OCI-LY1 (cell line): Measurements from ENCODE around the gene ZMIZ1.

ENCODE experiments used
- H2AFZ ChIP-seq: fragments of 200-600 bp; sonication (generic), shearing (Covaris generic); 2 replicates; pipeline ENCODE4 v1.6.0; 2014; ENCODE audit warnings: antibody characterized with exemption, mild to moderate bottlenecking, low read length
- H3F3A ChIP-seq: fragments of 200-600 bp; sonication (generic), shearing (Covaris generic); 2 replicates; pipeline ENCODE4 v1.6.0; 2014; ENCODE audit warnings: mild to moderate bottlenecking, antibody characterized with exemption, low read length, moderate library complexity; ENCODE audit not compliant: insufficient read depth
- H3K27ac ChIP-seq: fragments of 200-600 bp; sonication (generic); 2 replicates; pipeline ENCODE4 v1.5.1; 2014; ENCODE audit warnings: low read length, mixed run types, mild to moderate bottlenecking, low read depth; ENCODE audit not compliant: poor library complexity, severe bottlenecking
- H3K27me3 ChIP-seq: fragments of 200-600 bp; sonication (generic); 2 replicates; pipeline ENCODE4 v1.6.0; 2014; ENCODE audit warnings: antibody characterized with exemption, mild to moderate bottlenecking, low read length, moderate library complexity; ENCODE audit not compliant: insufficient read depth
- H3K36me3 ChIP-seq: fragments of 200-600 bp; sonication (generic); 2 replicates; pipeline ENCODE4 v1.6.1; 2014; ENCODE audit warnings: mild to moderate bottlenecking, antibody characterized with exemption, low read length, moderate library complexity, mixed read lengths; ENCODE audit not compliant: insufficient read depth
- H3K4me1 ChIP-seq: fragments of 200-600 bp; sonication (generic); 2 replicates; pipeline ENCODE4 v1.5.1; 2014; ENCODE audit warnings: mild to moderate bottlenecking, low read length, moderate library complexity; ENCODE audit not compliant: insufficient read depth, severe bottlenecking
- H3K4me2 ChIP-seq: fragments of 200-600 bp; sonication (generic), shearing (Covaris generic); 2 replicates; pipeline ENCODE4 v1.6.1; 2014; ENCODE audit warnings: low read length
- H3K4me3 ChIP-seq: fragments of 200-600 bp; sonication (generic); 2 replicates; pipeline ENCODE4 v1.5.1; 2014; ENCODE audit warnings: low read length, low read depth, mild to moderate bottlenecking, mixed read lengths; ENCODE audit not compliant: poor library complexity, severe bottlenecking
- H3K79me2 ChIP-seq: fragments of 200-600 bp; shearing (Covaris generic); 2 replicates; pipeline ENCODE4 v1.6.1; 2016; ENCODE audit warnings: mixed run types, low read length, mixed read lengths; ENCODE audit not compliant: insufficient read depth
- H3K9ac ChIP-seq: fragments of 200-600 bp; sonication (generic), shearing (Covaris generic); 2 replicates; pipeline ENCODE4 v1.6.1; 2014; ENCODE audit warnings: mild to moderate bottlenecking, low read length, mixed read lengths
- H3K9me2 ChIP-seq: fragments of 200-600 bp; sonication (generic), shearing (Covaris generic); 2 replicates; pipeline ENCODE4 v1.6.1; 2014; ENCODE audit warnings: low read depth, mild to moderate bottlenecking, low read length, mixed read lengths
- H3K9me3 ChIP-seq: fragments of 200-600 bp; shearing (Covaris generic); 2 replicates; pipeline ENCODE4 v1.6.1; 2014; ENCODE audit warnings: low read length, mixed read lengths
- H4K20me1 ChIP-seq: fragments of 200-600 bp; sonication (generic), shearing (Covaris generic); 2 replicates; pipeline ENCODE4 v1.6.0; 2016; ENCODE audit warnings: mild to moderate bottlenecking, low read length; ENCODE audit not compliant: insufficient read depth
- CTCF ChIP-seq: fragments of 200-600 bp; sonication (generic), shearing (Covaris generic); IDR thresholded peaks from 2 replicates; pipeline ENCODE4 v1.5.1; 2017; ENCODE audit warnings: mild to moderate bottlenecking, antibody characterized with exemption, low read length, moderate library complexity, mixed read lengths
- EZH2 ChIP-seq: fragments of 200-600 bp; sonication (generic), shearing (Covaris generic); IDR thresholded peaks from 2 replicates; pipeline ENCODE4 v1.8.0; 2017; ENCODE audit warnings: borderline replicate concordance, mixed run types, mild to moderate bottlenecking, antibody characterized with exemption, low read length, moderate library complexity, mixed read lengths

The ZMIZ1 gene

GRCh38 chr10:79342811-79343561 lies 274.2 kb downstream of the ZMIZ1 start:
- TF ChIP-seq EZH2 (no peak), CTCF (no peak)
- H3K27ac ChIP-seq, result no peak overlapping the region
- H3K27me3 ChIP-seq, result peaks cover 5% of the 10 kb centered on the region; the same call in 1 of the 2 replicates
- no peaks in the 10 kb centered on the region for H3K36me3 ChIP-seq
- H3K9me3 ChIP-seq, result no peaks in the 10 kb centered on the region
- H4K20me1 ChIP-seq, result no peaks in the 10 kb centered on the region
- H3K4me1 ChIP-seq, result peaks cover 7% of the 10 kb centered on the region
- no peaks in the 10 kb centered on the region for H3F3A ChIP-seq
- no peak overlapping the region for H3K4me3 ChIP-seq
- no peak overlapping the region for H3K4me2 ChIP-seq
- no peak overlapping the region for H2AFZ ChIP-seq
- peaks cover 3% of the 10 kb centered on the region; the same call in 1 of the 2 replicates for H3K79me2 ChIP-seq
- H3K9me2 ChIP-seq, result no peaks in the 10 kb centered on the region
- no peak overlapping the region for H3K9ac ChIP-seq

- TF ChIP-seq EZH2 (no peak), CTCF (no peak)
- no peaks in the 10 kb centered on the region for H3F3A ChIP-seq
- no peak overlapping the region for H2AFZ ChIP-seq
- no peak overlapping the region for H3K4me2 ChIP-seq
- H3K9me3 ChIP-seq, result no peaks in the 10 kb centered on the region
- no peak overlapping the region for H3K4me3 ChIP-seq
- peaks cover 16% of the 10 kb centered on the region for H3K36me3 ChIP-seq
- peaks cover 22% of the 10 kb centered on the region for H3K4me1 ChIP-seq
- H3K79me2 ChIP-seq, result peaks cover 11% of the 10 kb centered on the region
- H4K20me1 ChIP-seq, result no peaks in the 10 kb centered on the region
- no peak overlapping the region for H3K27ac ChIP-seq
- no peaks in the 10 kb centered on the region for H3K9me2 ChIP-seq
- H3K27me3 ChIP-seq, result peaks cover 5% of the 10 kb centered on the region; the same call in 1 of the 2 replicates
- H3K9ac ChIP-seq, result no peak overlapping the region
Observed at GRCh38 chr10:79344502-79345195, 275.9 kb downstream of the ZMIZ1 start.

- Histone ChIP-seq H3K9me3 (no peaks in the 10 kb centered on the region), H3K27me3 (peaks cover 2% of the 10 kb centered on the region; the same call in 1 of the 2 replicates), H4K20me1 (no peaks in the 10 kb centered on the region), H3K9ac (no peak overlapping the region), H3K4me1 (peaks cover 24% of the 10 kb centered on the region), H3K4me2 (no peak overlapping the region), H3K27ac (no peak overlapping the region), H3F3A (no peaks in the 10 kb centered on the region), H2AFZ (no peak overlapping the region), H3K79me2 (peaks cover 11% of the 10 kb centered on the region), H3K9me2 (no peaks in the 10 kb centered on the region), H3K4me3 (no peak overlapping the region), H3K36me3 (peaks cover 24% of the 10 kb centered on the region)
- no peak for TF ChIP-seq CTCF
- no peak for TF ChIP-seq EZH2
Observed at GRCh38 chr10:79345241-79346011, 276.7 kb downstream of the ZMIZ1 start.
